Activated naive CD8-positive, alpha-beta T cell treated with anti-CD3 and anti-CD28 coated beads, Interleukin-2, amount 50 U/mL, for 24 hours (primary cell): Measurements from ENCODE around the gene PLXNB2.

ENCODE experiments used
- ATAC-seq: fragments of 150-1000 bp; cut with Tn5 transposase; one replicate; pipeline ENCODE4 v1.10.0; 2021
- DNase-seq: peaks from one replicate; pipeline ENCODE4 v3.0.0; 2021
- H3K27ac Mint-ChIP-seq: one replicate; pipeline ENCODE4 v1.8.0; 2021; ENCODE audit warnings: mild to moderate bottlenecking, mixed read lengths
- H3K27me3 Mint-ChIP-seq: one replicate; pipeline ENCODE4 v1.8.0; 2021; ENCODE audit warnings: mixed read lengths
- H3K36me3 Mint-ChIP-seq: one replicate; pipeline ENCODE4 v1.8.0; 2021; ENCODE audit warnings: low read depth, mixed read lengths
- H3K4me1 Mint-ChIP-seq: one replicate; pipeline ENCODE4 v1.8.0; 2021; ENCODE audit warnings: mixed read lengths
- H3K4me3 Mint-ChIP-seq: one replicate; pipeline ENCODE4 v1.8.0; 2021; ENCODE audit warnings: mild to moderate bottlenecking, moderate library complexity, mixed read lengths
- H3K9me3 Mint-ChIP-seq: one replicate; pipeline ENCODE4 v1.8.0; 2021; ENCODE audit warnings: mixed read lengths

The PLXNB2 gene

DNA sequence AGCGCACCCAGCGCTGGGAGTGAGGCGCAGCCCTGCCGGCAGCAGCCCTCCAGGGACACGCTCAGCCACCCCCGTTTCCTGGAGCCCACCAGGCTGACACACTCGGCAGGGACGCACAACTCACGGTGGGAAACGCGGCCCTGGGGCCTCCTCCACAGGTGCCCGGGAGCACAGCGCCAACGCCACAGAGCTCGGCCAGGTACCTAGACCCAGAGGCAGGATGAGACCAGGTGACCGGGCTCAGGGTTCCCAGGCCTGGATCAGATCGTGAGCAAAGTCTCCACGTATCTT, 80.6 kb downstream of the PLXNB2 start:
- Mint-ChIP-seq H3K4me1 (no peaks in the 10 kb centered on the region), H3K27me3 (no peaks in the 10 kb centered on the region), H3K4me3 (no peak overlapping the region), H3K27ac (no peak overlapping the region), H3K36me3 (peaks cover 6% of the 10 kb centered on the region), H3K9me3 (no peaks in the 10 kb centered on the region)
- no peak for ATAC-seq
- no peak for DNase-seq

DNA sequence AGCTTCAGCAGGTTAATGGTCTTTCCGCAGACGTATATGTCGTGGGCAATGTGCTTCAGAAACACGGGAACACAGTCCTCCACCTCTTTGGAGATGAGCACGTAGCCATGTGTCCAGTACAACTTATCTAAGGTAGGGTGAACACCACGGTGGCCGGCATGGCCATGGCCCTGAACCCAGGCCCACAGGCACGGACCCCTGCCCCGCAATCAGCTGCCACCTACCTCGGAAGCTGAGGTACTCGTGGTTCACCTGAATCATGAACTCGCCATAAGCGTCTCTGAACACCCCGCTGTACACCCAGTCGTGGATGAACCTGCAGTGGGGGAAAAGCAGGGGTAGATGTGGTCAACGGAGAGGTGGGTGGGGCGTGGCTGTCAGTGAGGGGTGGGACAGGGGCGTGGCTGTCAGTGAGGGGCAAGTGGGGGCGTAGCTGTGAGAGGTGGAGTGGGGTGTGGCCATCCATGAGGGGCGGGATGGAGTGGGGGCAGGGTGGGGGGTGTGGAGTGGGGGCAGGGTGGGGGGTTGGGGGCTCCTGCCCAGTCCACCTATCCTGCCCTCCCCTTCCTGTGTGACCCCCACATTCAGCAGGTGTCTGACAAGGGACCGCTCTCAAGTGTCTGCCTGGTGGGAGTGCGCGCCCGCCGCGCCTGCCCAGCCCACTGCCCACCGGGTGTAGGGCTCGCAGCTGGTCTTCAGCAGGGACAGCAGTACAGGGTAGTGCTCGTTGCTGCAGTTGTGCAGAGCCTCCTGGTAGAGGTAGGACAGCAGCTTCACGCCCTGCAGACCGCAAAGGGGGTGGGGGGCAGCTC, 81.2 kb downstream of the PLXNB2 start:
- H3K4me1 Mint-ChIP-seq = no peaks in the 10 kb centered on the region
- ATAC-seq (no peak), DNase-seq (no peak)
- no peak overlapping the region for H3K27ac Mint-ChIP-seq
- no peak overlapping the region for H3K4me3 Mint-ChIP-seq
- peaks cover 6% of the 10 kb centered on the region for H3K36me3 Mint-ChIP-seq
- H3K27me3 Mint-ChIP-seq = no peaks in the 10 kb centered on the region
- no peaks in the 10 kb centered on the region for H3K9me3 Mint-ChIP-seq

DNA sequence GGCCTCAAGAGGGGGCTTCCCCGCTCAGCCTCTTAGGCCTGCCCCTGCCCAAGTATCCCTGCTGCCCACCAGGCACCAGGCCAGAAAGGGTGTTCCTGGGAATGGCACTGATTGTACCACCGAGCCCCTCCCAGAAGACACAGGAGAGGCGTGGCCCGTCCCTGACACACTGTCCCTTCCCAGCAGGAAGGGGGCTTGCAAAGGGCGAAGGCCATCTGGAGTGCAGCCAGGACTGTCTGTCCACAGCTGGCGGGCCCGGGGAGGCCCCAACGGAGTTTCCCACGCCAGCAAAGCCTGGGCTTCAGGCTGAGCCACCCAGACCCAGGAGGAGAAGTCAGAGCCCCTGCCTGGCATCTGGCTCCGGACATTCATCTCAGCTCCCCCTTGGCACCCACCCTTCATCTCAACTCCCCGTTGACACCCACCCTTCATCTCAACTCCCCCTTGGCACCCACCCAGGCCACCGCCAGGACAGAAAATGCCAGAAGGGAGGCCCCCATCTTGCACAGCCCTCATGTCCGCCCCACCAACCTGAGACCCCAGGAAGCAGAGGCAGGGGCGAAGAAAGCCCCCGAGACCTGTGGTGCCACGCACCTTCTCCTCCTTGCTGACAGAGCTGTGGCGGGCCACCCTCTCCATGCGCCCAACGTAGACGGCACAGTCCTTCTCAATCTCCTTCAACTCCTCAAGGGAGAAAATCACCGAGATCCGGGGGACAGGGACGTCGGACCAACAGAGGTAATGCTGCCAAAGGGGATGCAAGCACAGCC, 82.1 kb downstream of the PLXNB2 start:
- H3K27me3 Mint-ChIP-seq = no peaks in the 10 kb centered on the region
- H3K9me3 Mint-ChIP-seq = no peaks in the 10 kb centered on the region
- H3K36me3 Mint-ChIP-seq = peaks cover 12% of the 10 kb centered on the region
- no peaks in the 10 kb centered on the region for H3K4me1 Mint-ChIP-seq
- no peak overlapping the region for H3K27ac Mint-ChIP-seq
- no peak overlapping the region for H3K4me3 Mint-ChIP-seq
- DNase-seq = no peak
- no peak for ATAC-seq
